Stimulated activated CD8-positive, alpha-beta memory T cell treated with anti-CD3 and anti-CD28 coated beads, Interleukin-12 subunit alpha, Interleukin-12 subunit beta, amount 100 ng/mL, for 4 hours (primary cell): Measurements from ENCODE around the gene CAPNS2.
"Not testable (repeated sequence)": the region's sequence is repeated elsewhere in the genome, so short reads cannot be mapped to it uniquely, and the experiment has no call there.

Experiments used
- DNase-seq: peaks from one replicate; pipeline ENCODE4 v3.0.0-alpha.2; 2020; ENCODE audit warnings: low read depth

Gene CAPNS2

DNA sequence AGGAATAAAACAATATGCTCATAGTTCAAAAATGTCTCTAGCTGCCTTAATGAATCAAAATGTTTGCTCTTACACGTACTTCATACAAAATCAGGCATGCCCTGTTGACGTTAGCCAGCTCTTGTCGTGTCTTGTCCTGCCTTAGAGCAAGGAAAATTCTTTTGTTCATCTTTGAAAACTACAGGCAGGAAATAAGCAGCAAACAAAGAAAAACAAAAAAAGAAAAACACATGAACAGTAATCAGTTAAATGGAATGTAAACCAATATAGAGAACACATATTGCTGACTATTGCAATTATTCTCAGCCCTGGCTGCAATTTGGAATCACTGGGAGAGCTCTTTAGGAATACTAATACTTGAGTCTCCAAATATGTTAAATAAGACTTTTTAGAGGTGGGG lies 1.7 kb downstream of the CAPNS2 start:
- no peak for DNase-seq

DNA sequence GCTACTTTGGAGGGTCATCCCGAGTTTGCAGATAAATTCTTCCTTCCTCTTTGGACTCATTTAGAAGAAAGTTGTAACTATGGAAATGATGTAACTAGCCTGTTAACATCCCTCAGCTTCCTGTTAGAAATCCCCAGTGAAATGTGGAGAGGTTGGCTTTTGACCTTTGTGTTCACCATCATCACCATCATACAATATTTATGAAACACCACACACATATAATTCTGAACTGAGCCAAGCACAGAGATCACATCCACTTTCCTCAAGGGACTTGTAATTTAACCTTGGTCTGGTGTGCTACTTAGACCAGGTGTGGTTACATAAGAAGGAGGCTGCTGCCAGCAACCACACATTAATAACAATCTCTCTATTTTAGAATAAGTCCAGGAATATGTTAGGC lies 2.5 kb downstream of the CAPNS2 start:
- no peak for DNase-seq

DNA sequence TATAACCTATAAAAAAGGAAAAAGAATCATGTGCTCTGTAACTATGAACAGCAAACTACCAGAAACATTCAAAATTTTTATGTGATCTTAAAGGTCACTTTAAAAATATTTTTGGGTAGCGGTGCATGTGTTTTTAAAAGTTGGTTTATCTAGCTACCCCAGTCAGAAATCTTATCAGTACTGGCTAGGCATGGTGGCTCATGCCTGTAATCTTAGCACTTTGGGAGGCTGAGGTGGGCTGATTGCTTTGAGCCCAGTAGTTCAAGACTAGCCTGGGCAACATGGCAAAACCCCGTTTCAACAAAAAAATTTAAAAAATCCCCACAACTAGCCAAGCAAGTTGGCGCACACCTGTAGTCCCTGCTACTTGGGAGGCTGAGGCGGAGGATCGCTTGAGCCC lies 3.7 kb downstream of the CAPNS2 start:
- no peak for DNase-seq

DNA sequence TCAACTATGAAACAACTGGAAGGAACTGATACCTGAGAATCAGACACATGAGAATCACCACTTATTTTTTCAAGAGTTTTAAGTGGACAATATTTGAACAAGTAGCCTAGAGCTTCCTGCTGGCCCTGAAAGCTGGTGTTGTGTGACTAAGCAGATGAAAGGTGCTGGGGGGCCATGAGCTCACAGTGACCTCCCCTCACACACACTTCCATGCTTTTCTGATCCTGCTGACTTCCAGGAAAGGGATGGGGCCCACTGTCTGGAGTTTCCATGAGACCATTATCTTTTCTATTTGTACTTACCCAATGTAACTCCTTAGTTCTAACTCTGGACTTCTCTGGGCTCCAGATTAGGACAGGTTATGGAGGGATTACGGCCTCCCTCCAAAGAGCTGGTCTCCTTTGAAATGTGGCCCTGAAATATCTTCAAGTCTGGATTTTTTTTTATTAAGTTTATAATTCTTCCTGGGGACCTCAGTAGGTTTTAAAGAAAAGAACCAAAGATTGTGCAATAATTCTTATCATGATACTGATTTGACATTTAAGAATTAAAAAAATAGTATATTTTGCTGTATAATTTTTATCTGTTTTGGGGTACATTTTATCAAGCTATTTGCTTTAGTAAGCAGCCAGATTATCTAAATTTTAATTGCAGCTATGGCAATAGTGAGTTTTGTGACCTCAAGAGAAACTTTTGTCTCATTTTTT lies 4.9 kb downstream of the CAPNS2 start:
- no peak for DNase-seq

DNA sequence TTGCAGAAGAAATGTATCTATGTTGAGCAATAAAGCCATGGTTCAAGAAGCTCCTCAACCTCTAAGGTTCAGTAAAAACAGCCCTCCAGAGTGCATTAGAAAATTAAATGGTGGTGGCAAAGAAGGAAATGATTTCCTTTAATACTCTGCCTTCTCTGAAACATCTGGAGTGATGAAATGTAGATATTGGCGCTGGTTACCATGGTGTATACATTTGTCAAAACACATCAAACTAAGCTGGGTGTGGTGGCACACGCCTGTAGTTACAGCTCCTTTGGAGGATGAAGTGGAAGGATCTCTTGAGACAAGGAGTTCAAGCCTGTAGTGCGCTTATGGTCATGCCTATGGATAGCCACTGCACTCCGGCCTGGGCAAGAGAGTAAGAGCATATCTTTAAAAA lies 6.0 kb downstream of the CAPNS2 start:
- DNase-seq = no peak

DNA sequence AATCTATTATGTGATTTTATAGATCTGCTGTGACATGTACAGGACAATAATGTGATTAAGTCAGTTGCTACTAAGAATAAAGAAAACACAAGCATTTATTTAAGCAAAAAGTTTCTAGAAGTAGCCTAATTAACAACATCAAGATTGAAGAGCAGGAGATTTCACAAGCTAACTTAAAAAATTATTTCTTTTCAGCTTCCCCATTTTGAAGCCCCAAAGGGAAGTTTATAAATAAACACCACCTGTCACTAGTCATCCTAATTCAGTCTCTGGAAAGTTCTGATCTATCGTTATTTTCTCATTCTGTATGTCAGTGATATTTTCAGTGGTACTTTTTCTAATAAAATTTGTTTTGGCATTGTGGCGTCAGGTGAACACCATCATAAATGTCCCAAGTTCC lies 8.3 kb downstream of the CAPNS2 start:
- DNase-seq = no peak

DNA sequence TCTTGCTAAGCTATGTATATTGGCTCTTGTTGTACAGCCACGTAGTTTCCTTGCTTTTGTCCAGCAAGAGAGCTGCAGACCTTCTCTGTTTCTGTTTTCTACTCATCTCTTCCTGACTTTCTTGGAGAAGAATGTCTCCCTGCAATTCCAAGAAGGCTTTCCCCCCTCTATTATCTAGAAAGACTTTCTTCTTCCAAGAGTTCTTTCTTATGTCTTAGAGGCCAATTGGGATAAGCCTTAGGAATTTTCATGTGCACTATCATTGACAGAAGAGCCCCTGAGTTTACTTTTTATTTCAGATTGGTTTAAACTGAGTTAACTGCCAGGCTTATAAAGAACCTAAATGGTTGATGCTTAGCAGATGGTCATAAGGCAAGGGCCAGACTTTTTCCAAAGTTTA lies 9.0 kb downstream of the CAPNS2 start:
- no peak for DNase-seq

DNA sequence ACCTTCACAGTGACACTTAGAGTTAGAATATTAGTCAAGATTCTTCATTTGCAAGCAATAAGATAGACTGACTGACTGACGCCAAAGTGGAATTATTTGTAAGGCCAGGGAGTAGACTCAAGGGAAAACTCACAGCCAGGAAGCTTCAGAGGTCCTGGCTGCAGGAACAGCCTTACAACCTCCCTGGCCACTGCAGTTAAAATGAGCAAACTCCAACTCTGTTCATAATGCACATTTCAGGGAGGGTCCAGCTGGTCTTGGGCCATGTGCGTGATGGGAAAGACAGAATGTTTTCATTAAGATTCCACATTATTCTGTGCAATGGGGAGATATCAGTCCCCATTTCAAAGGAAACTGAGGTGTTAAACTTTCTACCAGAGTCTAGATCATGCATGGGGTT lies 9.9 kb downstream of the CAPNS2 start:
- no peak for DNase-seq

DNA sequence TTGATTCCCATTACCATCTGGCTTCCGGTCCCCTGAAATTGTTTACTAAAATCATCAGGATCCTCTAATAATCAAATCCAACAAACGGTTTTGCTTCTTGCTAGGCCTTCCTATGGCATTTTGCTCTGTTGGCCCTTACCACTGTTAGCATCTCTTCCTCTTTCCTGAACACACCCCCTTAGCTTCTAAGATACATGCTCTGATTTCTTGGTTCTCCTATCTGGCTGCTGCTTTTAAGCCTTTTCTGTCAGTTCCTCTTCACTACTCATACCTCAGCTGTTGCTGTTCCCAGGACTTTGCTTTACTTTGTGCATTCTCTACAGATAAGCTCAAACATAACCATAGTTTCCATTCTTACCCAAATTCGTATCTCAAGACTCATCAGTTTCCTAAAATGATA lies 11.4 kb downstream of the CAPNS2 start:
- DNase-seq = no peak

DNA sequence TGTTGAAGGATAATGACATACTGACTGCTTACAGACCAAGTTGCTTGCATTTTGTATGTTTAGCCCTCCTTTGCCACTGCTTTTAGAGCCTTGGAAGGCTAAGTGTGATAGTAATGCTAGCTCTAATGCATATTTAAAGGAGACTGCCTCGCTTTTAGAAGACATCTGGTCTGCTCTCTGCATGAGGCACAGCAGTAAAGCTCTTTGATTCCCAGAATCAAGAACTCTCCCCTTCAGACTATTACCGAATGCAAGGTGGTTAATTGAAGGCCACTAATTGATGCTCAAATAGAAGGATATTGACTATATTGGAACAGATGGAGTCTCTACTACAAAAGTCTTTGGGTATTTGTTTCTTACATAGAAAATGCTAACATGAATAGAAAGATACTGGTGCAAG lies 19.1 kb downstream of the CAPNS2 start:
- DNase-seq = no peak

DNA sequence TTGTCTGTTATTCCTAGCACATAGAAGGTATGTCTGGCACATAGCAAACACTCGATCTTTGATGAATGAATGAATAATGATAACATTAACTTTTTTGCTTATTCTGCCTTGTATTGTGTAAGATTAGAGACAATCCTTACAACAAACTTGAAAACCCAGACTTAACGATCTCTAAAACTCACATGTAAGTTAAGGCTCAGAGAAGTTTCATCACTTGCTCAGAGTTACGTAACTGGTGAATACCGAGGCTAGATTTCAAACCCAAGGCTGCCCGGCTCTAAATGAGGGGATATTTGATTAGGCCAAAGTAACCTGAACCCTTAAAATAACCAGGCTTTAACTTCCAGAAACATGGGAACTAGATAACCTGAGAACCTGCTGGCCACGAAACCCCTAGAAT lies 22.3 kb downstream of the CAPNS2 start:
- DNase-seq = no peak

DNA sequence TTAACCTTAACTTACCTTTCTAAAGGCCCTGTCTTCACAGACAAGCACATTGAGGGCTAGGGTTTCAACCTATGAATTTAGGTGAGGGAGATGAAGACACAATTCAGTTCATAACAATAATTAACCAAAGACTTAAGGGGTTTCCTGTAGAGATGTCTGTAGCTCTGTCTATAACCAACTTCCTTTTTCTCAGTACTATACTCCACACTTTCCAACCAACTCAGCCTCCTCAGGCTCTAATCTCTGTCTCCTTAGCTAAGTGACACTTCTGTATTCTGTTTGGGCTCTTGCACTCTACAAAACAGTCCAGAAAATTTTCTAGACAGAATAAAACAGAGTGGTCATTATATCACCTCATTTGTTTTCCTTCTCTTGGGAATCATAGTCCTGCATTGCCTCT lies 25.8 kb downstream of the CAPNS2 start:
- DNase-seq = no peak

DNA sequence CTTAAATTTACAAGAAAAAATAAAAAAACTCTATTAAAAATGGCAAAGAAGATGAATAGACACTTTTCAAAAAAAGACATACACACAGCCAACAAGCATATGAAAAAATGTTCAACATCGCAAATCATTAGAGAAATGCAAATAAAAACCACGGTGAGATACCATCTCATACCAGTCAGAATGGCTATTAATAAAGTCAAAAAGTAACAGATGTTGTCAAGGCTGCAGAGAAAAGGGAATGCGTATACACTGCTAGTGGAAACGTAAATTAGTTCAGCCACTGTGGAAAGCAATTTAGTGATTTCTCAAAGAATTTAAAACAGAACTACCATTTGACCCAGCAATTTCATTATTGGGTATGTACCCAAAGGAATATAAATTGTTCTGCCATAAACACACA lies 31.4 kb downstream of the CAPNS2 start:
- DNase-seq = no peak

DNA sequence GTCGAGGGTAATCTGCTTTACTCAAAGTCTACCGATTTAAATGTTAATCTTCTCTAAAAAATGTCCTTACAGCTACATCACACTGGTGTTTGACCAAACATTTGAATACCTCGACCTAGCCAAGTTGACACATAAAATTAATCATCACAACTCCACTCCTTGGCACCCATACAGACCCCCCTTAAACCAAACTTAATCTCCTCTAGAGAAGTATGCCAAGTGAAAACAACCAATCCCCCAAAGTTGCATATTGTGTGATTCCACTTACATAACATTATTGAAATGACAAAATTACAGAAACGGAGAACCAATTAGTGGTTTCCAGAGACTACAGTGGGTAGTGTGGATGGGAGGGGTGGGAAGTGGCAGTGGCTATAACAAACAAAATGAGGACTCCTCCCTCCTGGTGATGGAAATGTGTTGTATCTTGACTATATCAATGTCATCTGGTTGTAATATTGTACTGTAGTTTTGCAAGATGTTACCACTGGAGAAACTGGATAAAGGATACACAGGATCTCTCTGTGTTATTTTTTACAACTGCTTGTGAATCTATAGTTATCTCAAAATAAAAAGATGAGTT lies 39.4 kb downstream of the CAPNS2 start:
- DNase-seq = no peak

DNA sequence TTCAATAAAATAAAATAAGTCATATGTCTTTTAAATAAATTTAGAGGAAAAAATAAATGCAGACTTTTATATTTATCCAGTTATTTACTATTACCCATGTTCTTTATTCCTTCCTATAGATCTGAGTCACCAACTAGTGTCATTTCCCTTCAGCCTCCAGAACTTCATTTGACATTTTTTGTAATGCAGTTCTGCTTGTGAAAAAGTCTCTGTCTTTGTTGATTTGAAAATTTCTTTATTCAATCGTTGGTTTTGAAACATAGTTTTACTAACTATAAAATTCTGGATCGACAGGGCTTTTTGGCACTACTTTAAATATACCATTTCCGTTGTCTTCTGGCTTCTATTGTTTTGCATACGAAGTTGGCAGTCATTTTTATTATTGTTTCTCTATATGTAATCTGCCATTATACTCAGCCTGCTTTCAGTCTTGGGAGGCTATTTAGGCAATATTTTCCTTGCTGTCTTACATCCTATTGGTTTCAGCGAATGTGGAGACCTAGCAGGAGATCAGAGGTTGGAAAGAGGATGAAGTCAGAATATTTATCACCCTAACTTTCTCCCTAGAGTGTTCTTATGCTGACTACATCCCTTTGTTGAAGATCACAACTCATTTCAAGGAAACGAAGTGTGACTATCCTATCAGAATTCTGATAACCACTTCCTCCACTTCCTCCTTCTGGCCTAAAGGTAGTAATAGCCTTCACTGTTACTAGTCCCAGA lies 47.3 kb downstream of the CAPNS2 start:
- no peak for DNase-seq

DNA sequence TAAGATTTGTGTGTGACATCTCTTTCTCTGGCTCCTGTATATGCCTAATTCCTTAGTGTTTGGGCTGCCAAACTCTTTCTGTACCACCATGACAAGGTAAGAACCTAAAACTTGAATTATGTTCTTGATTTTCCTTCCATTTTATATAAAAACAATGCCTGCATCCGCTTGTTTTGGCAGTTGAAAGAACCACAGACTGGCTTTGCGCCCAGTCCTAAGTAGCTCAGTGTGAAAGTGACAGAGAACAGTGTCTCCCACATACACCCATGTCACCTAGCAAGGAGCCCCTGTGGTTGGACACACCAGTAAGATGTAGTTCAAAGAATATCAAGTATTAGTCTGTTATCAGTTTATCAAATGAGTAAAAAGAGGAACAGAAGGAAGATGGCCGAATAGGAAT lies 48.6 kb downstream of the CAPNS2 start:
- DNase-seq = no peak

DNA sequence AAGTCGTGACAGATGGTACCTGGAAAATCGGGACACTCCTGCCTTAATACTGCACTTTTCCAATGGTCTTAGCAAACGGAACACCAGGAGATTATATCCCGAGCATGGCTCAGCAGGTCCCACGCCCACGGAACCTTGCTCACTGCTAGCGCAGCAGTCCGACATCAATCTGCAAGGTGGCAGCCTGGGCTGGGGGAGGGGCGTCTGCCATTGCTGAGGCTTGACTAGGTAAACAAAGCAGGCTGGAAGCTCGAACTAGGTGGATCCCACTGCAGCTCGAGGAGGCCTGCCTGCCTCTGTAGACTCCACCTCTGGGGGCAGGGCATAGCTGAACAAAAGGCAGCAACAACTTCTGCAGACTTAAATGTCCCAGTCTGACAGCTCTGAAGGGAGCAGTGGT lies 49.2 kb downstream of the CAPNS2 start:
- not testable (repeated sequence) for DNase-seq
